Stimulated activated CD4-positive, alpha-beta T cell treated with anti-CD3 and anti-CD28 coated beads, Interleukin-15, amount 100 ng/mL, for 1 hour (primary cell): Measurements from ENCODE around the gene EPHB1.

Source experiments
- DNase-seq, 2 donors: peaks; one replicate each; pipeline ENCODE4 v3.0.0-alpha.2; 2020; ENCODE audit warnings: low read depth in 1 of 2, low spot score in 1 of 2

EPHB1 gene

DNA sequence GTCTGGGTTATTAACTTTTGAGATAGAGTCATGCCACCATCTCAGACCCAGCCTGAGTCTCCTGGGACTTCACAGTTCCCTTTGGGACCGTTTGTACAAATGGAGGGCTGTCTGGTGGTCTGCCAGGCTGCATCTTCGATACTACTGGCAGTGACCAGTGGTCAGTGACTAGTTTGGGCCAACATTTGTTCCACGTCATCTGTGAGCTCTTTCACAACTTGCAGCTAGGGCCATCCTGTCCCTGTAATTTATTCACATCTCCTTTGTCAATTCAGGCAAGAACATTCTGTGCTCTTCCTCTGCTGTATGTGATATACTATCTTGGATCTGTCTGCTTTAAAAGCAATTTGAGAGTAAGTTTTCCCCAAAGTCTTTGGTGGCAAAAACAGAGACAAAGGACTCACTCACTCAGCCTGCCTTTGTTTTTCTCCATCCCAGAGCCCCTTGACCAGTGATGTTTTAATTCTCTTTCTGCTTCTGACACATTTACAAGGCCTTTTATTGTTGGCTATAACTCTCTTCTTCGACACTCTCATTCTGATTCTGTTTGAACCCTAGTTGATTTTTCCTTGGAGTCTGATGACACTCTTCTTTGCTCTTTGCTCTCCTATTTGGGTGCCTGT, 353.4 kb downstream of the EPHB1 start:
- no peak for DNase-seq

DNA sequence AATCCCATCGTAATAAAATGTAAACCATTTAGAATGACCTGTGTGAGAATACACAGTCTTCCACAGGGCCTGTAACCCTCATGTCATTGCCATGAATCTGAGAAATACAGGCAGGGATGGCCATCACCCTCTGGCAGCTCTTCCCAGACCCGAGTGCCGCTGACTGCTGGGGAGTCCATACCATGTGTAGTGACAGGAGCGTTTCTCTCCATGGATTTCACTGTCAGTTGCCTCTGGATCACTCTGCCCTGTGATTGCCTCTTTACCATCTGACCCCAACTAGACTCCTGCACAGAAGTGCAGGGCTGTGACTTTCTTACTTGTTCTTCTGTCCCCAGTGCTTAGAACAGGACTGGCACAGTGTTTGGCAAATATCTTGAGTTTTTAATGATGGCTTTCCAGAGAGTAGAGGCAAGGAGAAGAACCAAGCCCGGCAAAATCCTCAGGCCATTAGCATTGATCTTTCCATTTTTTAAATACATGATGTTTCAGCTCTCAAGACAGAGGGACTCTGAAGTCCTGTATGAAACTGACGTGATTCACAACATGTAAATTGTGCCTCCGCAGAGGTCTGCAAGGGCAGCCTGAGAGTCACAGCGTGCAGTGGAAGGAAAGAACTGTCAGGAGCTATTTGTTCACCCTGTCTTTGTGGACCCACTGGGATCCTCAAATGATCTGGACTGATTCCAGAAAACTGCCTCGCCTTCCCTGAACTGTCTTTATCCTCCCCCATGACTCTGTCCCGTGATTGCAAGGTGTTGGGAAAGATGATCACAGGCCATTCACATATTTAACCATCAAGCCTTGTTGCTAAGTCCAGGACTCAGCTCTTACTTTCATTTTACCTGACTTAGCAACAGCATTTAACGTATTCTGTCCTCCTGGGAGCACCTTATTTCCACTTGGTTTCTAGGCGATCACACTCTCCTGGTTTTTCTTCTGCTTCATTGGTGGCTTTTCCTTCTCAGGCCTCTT, 354.9 kb downstream of the EPHB1 start:
- no peak for DNase-seq

DNA sequence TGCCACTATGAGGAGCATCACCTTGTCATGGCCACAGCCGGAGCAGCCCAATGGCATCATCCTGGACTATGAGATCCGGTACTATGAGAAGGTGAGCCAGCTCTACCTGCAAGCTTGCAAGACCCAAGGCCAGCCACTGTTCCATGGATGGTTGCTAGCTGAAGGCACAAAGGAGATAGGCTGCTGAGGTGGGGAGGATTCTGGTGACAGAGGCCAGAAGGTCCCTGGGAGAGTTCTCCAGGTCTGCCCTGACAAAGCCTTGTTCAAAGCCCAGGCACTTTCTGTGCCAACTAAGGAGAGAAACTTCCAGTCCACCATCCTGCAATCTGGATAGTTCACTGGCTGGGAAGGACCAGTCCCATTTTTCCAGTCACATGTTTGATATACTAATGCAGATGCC, 359.1 kb downstream of the EPHB1 start:
- DNase-seq = no peak

DNA sequence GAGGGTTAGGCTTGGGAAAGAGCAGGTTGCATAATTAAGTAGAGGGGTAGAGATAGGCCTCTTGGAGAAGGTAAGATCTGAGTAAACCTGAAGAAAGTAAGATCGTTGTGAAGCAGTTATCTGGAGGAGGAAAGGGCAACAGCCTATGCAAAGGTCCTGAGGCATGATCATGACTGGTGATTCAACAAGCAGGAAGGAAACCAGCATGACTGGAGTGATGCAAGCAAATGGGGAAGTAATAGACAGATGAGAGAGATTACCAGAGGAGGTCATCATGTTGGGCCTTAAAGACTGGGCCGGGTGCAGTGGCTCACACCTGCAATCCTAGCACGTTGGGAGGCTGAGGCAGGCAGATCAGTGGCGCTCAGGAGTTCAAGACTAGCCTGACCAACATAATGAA, 360.2 kb downstream of the EPHB1 start:
- no peak for DNase-seq

DNA sequence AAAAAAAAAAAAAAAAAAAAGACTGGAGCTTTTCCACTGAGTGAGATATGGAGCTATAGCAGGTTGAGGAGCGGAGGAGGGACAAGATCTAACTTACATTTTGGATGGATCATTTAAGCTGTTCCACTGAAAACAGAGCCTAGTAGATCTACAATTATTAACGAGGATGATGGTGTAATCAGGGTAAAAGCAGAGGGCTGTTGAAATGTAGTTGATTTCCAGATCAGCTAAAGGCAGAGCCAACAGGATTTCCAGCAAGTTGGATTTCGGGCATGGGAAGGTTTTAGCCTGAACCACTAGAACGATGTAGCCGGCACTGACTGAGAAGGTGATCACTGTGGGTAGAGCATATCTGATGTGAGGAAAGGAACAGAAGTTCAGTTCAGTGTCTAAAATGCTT, 360.7 kb downstream of the EPHB1 start:
- no peak for DNase-seq

DNA sequence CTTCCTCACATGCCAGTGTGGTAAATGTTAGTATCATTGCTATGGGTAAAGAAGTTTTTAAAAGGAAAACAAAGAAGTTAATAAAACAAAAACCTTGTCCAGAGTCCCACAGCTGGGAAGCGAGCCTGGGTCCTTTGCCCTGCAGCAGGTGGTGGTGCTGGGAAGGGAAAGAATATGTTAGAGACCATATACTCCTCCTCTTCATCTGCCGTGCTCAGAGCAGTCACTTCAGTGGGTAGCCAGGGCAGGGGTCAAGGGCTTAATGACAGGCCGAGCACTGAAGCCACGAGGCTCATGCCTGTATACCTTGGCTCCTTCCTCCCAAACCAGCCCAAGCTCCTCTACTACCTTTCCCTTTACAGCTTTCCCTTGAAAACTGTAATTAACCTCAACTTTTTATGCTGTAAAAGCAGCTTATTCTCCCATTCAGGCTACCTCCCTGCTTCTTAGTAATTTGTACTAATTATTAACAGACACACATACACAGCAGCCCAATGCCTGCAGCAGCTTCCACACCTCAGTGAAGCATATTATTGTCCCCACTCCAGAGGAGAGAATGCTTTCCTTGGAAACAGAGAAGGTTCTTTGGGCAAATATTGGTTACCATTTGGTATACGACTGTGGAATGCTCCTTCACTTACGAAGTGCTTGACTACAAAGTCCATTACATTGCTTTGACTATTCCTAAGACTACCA, 362.1 kb downstream of the EPHB1 start:
- DNase-seq = no peak

DNA sequence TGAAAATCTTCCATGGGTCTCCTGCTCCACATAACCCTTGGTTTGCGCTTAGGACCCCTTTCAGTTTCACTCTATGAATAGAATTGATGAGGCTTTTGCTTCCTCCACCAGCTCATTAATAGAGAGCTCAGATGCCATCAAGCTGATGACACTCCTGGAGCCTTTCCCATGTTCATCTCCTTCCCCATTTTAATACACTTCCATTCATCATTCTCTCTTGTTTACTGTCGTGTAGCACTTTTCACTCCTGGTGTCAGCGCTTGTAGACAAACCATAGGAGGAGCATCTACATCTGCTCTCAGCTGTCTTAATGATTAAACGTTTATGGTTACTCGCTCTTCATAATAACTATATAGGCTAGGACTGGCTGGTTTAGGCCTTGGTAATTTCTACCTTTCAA, 363.5 kb downstream of the EPHB1 start:
- DNase-seq = no peak

DNA sequence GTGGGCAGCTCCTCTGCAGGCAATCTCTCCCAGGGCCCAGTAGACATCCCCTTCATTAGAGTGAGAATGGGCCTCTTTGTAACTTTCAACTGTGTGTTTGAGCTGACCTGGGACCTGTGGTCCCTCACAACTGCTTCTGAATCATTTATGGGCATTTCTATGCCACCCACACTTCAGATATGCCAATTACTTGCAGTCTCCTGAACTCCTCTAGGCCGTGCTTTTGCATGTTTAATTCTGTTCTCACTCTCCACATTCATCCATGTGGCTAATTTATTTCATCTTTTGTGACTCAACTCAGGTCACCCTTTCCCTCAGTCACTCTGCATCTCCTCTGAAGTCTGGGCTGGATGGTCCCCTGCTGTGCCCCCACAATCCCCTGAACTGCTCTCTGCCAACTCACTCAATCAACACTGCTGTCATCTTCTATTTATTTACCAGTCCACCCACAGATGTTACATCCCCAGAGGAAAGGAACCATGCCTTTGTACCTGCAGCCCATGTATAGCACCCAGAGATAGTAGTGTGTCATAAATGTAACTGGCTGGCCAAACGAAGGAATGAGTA, 364.7 kb downstream of the EPHB1 start:
- DNase-seq = no peak

DNA sequence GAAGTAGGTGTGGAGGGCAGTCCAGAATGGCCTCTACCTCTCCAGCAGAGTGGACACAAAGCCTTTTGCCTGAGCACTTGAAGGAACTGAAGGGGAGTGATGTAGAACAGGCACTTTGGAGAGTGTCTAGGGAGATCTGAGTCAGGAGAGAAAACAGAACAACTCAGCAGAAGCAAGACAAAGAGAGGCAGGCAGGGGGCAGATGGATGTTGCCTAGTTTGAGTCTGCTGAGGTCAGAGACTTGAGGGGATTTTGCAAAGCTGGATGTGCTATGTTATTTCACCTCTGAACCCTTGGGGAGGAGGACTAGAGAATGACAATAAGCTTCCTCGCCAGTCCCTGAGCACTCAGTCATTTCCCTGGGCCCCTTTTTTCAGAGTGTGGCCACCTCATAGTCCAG, 366.4 kb downstream of the EPHB1 start:
- DNase-seq = no peak

DNA sequence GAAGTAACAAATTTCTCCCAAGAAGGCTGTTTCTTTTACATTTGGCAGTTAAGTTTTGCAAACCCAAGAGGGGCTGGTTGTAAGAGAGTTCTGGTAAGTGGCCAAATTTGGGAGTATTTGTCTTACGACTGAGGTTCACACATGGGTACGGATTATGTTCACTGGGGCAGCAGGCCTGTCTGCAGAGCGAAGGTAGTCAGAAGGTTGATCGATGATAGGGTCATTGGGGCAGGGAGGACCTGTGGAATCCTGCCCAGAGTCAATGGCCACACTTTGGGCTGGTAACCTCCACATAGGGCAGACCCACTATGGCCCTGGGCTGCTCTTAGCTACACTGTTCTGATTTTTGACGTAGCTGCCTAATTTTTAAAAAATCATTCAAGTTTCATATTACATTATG, 368.6 kb downstream of the EPHB1 start:
- DNase-seq = no peak

DNA sequence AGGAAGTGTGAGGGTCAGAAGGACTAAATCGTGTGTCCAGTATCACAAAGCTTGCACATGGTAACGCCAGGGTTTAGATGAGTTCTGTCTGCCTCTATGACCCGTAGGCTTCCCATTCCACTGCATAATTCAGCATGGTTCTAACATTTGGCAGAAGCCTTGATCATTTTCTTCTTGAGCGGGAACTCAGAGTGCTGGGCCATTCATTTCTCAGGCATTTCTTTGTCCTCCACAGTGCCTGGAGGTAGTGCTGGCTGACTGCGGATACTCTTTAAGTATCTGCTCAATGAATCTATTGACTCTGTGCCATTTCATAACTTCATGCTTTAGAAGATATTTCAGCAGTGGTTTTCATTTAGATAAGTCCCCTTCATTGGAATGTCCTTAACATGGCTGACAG, 370.2 kb downstream of the EPHB1 start:
- DNase-seq = no peak

DNA sequence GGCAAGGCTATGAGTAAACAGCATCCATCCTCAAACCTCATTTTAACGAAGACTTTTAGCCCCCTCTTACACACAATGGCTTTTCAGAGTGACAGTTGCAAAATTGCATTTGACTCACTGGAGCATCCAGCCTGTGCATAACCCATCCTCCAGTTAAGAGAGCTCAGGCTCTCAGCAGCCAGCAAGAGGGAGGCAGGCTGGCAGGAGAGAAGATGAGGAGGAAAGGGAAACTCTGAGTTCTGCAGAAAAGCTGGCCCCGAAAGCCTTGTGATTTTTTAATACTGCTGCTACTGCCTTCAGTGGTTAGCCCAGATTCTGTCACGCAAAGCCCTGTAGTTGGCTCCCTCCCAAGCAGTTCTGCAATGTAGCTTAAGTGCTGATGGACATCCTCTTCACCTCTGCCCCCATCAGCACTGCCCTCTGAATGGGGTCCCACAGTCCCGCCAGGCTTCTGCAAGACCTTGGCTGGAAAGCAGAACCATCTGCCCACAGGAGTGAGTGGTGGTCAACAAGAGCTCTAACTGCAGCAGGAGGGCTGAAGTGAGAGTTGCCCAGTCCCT, 371.3 kb downstream of the EPHB1 start:
- no peak for DNase-seq

DNA sequence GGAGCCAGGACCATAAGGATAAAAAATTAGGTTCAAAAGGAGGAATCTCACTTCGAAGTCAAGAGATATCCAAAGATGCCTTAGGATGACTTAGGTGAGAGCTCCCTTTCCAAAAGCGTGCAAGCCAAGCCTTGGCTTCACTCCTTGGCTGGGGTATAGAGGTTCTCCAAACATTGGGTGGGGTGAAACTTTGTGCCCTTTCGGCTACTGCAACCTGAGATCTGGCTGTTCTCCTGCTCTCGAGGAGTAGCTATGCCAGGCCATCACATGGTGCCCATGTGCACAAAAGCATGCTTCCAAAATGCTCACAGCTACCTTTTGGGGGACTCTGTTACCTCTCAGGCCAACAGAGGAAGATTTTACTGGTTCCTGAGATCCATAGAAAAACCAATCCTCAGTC, 373.8 kb downstream of the EPHB1 start:
- no peak for DNase-seq

DNA sequence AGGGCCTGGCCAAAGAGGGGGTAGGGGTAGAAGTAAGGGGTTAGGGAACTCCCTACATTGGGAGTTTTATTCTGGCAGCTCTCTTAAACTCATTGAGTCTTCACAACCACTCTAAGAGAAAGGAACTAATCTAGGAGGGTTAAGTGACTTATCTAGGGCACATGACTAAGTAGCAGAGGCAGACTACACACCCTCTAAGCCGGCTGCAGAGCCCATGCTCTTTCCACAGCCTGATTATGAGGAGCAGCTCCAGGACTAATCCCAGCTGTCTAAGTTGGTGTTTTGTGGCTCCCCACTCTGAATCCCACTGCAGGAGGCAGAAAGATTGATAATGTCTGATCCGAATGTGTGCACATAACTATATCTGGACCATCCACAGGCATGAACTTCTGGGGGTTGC, 374.6 kb downstream of the EPHB1 start:
- DNase-seq = no peak

DNA sequence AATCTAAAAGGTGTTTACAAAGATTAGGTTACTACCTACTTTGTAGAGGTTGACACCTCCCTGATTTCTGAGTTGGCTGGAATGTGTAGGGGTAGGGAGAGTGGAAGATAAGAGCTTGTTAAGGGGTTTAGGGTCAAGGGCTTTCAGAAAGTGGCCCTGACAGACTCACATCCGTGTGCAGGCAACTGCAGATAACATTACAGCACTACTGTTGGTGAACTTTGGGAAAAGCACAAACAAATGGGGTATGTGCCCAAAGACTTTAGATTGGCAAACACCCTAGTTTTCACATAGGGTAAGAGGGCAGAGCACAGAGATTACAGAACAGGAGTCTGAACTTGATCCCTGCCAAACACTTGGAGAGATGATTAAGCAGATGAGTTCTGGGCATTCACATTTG, 375.7 kb downstream of the EPHB1 start:
- DNase-seq = no peak

DNA sequence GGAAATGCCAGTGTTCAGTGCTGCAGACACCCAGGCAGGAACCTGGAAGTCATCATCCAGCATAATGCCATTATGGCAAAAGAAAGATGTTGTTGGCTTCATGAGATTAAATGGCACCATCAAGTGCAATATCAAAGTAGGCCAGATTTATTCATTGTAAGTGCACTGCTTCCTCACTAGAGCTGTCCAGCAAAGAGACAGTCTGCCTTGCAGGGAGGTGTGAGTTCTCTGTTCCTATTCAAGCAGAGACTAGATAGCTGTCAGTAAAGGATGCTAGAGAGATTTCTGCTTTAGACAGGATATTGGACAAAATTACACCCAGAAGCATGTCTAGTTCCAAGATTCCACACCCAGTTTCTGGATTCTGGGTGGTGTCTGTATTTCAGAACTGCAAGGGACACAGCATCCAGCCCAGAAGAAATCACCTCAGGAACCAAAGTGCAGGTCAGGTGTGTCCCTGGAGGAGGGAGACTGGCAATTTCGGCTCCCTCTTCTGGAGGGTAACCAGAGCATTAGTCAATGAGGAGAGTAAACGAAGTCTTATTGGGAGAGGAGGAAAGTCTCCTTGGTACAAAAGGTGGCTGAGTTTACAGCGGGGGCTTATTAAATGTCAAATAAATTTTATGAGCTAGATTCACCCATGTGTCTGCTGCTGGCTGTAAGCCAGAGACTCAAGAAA, 377.3 kb downstream of the EPHB1 start:
- DNase-seq = no peak

DNA sequence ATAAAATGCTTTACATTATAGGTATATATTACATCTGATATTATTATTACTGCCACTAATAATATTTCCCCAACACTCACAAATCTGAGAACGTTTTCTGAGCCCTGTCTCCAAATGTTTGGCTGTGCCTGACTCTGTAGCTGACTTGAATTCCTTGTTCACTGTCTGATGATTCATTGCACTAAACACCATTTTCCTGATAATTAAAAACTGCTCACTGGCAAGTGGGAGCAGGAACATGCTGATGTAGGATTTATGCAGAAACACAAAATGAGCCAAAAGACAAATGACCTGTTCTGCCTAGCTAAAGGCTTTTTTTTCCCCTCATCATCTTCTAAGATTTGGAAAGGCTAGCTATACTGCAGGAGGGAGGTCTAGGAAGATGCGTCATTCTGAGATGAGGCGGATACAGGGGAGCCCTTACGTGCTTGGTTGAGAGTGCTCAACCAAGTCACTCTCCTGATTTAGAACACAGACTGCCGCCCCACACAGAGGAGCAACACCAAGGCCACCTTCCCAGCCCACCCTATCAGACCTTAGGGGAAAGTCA, 380.7 kb downstream of the EPHB1 start:
- DNase-seq = no peak

DNA sequence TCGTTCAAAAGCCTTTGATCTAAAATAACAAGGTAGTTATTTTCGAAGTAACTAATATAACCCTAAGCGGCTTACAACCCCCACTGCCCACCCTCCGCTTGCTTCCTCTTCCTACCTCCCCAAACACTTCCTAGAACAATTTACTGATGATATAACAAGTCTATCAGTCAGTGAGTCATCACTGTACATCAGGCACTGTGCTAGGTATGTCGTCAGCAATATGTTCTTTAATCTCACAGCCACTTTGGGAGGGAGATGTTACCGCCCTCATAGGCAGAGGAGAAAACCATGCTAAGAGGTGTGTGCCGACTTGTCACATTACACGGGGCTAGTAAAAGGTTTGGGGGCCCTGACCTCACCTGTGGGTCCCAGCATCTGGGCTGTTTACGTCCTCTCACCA, 381.8 kb downstream of the EPHB1 start:
- DNase-seq = no peak

DNA sequence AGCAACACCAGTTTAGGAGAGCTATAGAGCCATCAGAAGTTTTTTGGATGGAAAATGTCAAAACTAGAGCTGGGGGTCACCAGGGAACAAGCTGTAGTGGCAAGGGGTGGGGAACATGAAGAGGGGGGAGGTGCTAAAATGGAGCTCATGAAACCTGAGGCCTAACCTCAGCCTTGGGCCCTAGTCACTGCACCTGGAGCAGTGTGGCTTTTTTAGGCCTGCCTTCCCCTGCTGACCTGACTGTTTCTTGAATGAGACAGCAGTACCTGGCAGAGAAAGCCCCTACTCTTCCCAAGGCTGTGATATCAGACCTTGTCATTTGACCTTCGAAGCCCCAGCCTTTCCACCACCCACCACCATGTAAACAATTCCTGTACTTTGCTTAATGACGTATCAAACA, 383.5 kb downstream of the EPHB1 start:
- DNase-seq = no peak

DNA sequence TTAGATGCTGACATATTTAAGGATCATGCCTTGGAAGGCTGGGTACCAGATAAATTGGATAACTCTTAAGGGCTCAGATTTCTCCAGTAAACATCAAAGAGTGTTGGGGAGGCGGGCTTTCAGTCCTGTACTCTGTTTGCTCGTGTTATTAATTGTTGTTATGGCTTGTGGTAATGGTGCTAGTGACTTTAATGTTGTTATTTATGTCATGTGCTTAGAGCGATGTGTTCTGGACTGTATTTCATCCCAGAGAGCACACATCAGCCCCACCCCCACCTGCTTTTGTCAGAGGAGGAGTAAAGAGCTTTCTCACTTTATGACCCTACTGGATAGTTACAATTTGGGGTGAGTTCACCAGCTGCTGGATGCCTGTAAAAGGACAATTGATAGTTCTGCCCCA, 386.3 kb downstream of the EPHB1 start:
- DNase-seq = no peak
